CD4-positive, alpha-beta T cell treated with Interferon gamma for 1 hour (primary cell): ENCODE data around the gene DNTTIP2.
"Not testable (repeated sequence)": the region's sequence is repeated elsewhere in the genome, so short reads cannot be mapped to it uniquely, and the experiment has no call there.

Experiments
- DNase-seq: peaks from one replicate; pipeline ENCODE4 v3.0.0-alpha.2; 2020

The DNTTIP2 gene

GRCh38 chr1:93874025-93874651 is 4.9 kb downstream of the DNTTIP2 start:
- no peak for DNase-seq

DNA sequence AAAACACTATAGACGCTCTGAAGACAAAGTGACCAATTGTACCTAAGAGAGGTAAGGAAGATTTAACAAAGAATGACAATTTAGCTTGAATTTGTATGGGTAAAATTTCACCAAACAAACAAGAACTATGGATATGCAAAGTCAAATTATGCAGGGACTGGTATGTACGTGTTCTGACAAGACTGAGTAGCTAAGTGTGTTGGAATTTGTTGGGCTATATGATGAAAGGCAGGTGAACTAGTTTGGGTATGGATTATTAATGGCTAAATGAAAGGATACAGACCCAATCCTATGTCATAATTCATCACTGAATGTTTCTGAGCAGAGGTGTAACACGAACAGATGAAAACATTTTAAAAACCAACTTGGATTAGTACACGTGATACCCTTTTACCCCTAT is 7.6 kb downstream of the DNTTIP2 start:
- no peak for DNase-seq

- no peak for DNase-seq
Observed at GRCh38 chr1:93869653-93870052, 9.4 kb downstream of the DNTTIP2 start.

DNA sequence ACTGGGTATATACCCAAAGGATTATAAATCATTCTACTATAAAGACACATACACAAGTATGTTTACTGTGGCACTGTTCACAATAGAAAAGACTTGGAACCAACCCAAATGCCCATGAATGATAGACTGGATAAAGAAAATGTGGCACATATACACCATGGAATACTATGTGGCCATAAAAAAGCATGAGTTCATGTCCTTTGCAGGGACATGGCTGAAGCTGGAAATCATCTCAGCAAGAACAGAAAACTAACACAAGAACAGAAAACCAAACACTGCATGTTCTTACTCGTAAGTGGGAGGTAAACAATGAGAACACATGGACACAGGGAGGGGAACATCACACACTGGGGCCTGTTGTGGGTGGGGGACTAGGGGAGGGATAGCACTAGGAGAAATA is 10.5 kb downstream of the DNTTIP2 start:
- DNase-seq, result not testable (repeated sequence)

DNA sequence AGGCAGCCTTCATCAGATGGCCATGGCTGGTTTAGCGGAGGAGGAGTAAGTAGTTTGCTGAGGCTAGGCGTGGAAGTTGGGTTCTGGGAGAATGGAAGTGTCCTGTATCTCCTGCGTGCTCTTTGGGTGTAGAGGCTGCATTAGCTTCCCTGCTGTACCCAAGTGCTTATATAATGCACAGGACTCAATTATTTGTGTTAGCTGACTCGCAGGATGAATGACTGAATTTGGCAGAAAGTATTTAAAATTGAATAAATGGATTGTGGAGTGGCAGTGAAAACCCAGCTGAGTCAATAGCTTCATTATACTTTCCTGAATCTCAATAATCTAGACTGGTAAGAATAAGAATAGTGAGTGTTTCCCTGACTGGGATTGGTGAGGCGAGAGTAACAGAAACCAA is 13.8 kb downstream of the DNTTIP2 start:
- DNase-seq, result no peak

DNA sequence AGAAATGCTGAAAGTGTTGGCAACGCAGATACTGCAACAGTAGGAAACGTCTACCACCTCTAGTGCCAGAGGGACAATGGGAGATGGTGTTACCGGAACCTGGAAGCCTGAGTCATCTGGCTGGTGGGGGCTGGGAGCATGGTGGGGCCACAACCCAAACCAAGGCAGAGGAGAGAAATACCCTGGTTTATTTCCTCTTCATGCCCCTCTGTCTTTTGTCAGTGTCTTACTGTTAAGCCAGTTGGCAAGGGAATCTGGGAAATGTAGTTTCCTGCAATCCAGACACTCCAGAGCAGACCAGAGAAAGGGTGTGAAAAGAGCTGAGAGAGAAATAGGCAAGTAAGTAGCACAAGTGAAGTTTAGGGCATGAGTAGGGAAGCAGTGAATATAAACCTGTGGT is 14.8 kb downstream of the DNTTIP2 start:
- no peak for DNase-seq

GRCh38 chr1:93857653-93858052 is 21.4 kb downstream of the DNTTIP2 start:
- DNase-seq, result not testable (repeated sequence)

DNA sequence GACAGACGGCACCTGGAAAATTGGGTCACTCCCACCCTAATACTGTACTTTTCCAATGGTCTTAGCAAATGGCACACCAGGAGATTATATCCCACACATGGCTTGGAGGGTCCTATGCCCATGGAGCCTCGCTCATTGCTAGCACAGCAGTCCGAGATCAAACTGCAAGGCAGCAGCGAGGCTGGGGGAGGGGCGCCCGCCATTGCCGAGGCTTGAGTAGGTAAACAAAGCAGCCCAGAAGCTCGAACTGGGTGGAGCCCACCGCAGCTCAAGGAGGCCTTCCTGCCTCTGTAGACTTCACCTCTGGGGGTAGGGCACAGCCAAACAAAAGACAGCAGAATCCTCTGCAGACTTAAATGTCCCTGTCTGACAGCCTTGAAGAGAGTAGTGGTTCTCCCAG is 23.0 kb downstream of the DNTTIP2 start:
- DNase-seq, result not testable (repeated sequence)

DNA sequence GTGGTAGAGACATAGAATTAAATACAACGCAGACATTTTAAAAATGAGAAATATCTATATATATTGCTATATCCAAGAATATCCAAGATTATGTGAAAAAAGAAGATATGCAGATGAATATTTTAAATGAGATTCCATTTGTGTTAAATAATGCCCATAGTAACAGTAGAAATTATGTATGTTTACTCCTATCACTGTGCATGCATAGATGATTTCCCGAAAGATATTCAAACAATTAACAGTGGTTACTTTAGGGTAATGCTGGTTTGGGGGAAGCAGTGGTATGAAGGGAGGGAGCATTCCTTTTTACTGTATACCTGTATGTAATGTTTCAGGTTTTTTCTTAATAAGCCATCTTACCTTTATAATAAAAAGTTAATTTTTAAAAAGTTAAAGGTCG is 25.1 kb downstream of the DNTTIP2 start:
- no peak for DNase-seq

GRCh38 chr1:93851878-93852277 is 27.1 kb downstream of the DNTTIP2 start:
- DNase-seq, result no peak

DNA sequence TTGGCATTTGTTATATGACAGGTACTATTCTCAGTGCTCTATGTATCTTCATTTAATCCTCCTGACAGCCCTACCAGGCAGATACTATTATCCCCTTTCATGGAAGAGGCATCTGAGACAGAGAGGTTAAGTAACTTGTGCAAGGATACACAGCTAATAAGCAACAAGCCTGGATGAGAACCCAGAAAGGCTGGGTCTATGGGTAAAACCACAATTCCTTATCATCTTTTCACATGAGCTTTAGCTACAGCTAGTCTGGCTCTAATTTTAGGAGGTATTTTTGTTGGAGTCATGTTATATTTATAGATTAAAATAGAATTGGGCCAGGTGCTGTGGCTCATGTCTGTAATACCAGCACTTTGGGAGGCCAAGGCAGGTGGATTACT is 27.7 kb downstream of the DNTTIP2 start:
- no peak for DNase-seq

GRCh38 chr1:93850687-93851326 is 28.2 kb downstream of the DNTTIP2 start:
- DNase-seq, result peak; percentile 64

DNA sequence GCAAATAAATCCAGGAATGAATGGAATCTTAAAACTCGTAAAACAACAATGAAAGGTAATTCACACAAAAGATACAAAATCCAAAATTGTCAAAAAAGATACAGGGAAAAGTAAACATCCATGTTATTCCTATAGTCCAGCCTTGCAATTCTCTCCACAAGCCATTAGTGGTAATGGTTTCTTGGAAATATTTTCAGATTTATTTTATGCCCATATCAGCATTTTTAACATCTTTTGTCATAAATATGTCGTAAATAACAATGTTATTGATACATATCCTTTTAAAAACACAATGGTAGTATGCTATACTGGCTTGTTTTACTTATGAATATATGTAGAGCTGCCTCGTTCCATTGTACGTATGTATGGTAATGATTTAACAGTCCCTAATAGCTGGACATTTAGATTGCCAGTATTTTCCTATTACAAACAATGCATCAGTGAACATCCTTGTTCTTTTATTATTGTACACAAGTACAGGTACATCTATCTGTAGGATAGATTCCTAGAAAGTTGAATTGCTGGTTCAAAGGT is 30.6 kb downstream of the DNTTIP2 start:
- DNase-seq, result no peak

- DNase-seq, result peak; percentile 69
Observed at GRCh38 chr1:93847811-93848288, 31.2 kb downstream of the DNTTIP2 start.

DNA sequence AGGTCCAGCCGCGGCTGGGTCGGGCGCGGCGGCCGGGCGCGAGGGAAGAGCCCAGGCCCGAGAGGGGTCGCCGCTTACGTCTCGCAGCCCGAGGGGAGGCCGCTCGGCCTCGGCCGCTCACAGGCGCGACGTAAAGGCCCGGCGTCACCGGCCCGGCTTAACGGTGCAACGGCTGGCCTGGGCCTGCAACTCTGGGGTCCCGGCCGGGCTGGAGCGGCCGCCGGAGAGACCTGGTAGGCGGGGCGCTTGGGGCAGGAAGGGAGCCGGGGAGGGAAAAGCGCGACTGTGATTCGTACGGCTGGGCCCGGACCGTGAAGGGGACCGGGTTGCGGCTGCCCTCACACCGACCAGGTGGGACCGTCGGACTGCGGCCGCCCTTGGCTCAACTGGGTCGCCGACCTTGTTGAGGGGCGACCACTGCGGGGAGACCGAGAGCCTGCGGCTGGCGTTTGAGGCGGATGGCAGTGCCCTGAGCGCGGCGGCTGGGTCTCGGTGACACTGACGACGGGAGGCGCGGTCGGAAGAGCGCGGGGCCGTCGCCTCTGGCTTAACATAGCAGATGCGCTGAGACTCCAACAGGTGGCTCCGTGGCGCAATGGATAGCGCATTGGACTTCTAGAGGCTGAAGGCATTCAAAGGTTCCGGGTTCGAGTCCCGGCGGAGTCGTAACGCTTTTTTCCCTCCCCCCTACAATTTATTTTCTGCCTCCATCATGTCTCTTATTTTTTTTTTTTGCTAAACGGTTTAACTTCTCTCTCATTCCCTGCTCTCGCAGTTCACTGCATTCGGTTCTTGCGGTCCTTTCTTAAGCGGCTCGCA is 31.8 kb downstream of the DNTTIP2 start:
- DNase-seq, result peak; percentile 93

DNA sequence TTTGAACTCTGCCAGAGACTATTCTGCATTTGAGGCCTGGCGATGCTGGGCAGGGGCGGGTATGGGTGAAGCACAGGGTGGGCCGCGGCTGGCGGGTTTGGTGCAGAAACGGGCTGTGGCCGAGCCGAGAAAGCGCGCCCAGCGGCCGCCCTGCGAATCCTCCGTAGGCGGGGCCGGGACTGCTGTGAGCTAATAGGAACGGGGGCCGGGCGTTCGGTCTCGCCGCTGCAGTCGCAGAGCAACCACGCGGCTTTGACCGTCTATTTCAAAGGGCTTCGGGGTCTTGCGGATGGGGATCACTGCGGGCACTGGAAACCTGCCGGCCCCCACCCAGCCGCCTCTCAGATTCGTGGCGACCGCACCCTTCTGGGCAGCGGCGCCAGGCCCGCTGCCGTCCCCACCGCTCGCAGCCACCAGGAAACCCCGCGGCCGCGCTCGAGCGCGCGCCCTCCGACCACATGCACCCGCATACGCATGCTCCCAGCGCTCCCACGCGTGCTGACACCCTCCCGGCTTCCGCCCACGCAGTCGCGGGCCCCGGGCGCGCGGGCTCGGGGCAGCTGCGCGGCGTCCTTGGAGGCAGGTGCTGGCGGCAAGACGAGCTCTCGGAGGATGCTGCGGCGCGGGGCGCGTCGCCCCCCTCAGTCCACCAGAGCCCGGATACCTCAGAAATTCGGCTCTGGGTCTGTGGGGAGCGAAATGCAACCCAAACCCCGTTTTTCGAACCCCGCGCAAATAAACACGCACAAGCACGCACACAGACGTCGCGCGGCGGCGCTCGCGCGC is 32.6 kb downstream of the DNTTIP2 start:
- peak; percentile 84 for DNase-seq

GRCh38 chr1:93845538-93846205 is 33.3 kb downstream of the DNTTIP2 start:
- no peak for DNase-seq

- DNase-seq, result peak; percentile 49
Observed at GRCh38 chr1:93844262-93845045, 34.6 kb downstream of the DNTTIP2 start.

DNA sequence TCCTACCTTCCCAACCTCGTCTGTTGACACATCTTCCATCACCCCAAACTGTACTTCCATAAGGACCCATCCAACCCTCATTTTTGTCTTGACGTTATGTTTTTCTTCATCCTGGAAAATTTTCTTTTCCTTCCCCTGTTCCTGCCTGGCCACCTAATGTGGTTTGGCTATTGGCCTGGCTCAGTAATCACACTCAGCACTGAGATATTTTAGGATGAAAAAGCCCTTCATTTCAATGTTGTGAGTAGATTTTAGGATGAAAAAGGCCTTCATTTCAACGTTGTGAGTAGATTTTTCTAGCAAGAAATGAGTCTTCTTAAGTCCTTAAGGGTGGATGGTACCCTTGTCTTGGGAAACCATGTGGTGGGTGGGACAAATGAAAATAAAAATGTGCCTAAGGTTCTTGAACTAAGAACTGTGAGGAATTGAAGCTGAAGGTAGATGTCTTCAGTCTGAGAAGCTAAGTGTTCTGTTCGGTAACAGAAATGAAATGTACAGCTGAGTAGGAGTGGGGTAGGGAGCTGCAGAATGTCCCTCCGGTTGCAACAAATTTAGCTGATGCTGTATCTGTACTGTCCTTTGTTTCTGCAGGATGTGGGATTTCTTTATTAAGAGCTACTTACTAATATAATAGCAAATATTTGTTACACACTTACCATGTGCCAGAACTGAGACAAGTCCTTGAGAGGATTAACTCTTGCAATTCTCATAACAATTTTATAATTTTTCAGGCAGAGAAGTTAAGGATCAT is 36.1 kb downstream of the DNTTIP2 start:
- no peak for DNase-seq

DNA sequence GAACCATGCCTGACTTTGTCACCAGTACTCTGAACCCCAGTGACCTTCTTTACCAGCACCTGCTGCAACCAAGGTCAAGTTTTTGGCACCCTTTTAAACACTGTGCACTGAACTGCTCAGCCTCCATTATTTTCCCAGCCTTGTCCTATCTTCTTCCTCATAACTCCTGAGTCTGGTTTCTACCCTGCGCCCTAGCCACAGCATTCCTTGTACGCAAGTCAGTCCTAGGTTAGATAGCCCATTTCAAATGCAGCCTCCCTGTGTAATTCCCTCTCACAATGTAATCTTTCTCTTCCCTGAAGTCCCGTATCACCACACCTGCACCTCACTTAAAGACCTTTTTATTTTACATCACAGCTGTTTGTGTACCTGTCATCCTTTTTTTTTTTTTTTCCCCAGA is 37.2 kb downstream of the DNTTIP2 start:
- no peak for DNase-seq
